Fibroblast of lung (primary cell): ENCODE data around the gene SLC43A3. TPM values are rescaled to one million over a fixed set of nuclear protein-coding genes. Genes with fewer than 3 reads are reported as not detected.

ENCODE experiments used
- DNase-seq, 2 donors: peaks; one replicate each; pipeline versions ENCODE4 v3.0.0 to v3.0.0-alpha.2; 2010; ENCODE audit warnings: low read depth in 2 of 2
- H2AFZ ChIP-seq: 2 replicates; pipeline ENCODE4 v1.5.1; 2012; ENCODE audit warnings: low read length, control low read depth, inconsistent platforms
- H3K27ac ChIP-seq: 2 replicates; pipeline ENCODE4 v1.5.1; 2011; ENCODE audit warnings: low read length, control low read depth; ENCODE audit not compliant: insufficient read depth
- H3K27me3 ChIP-seq: 2 replicates; pipeline ENCODE4 v1.5.1; 2011; ENCODE audit warnings: mild to moderate bottlenecking, low read length; ENCODE audit not compliant: control insufficient read depth, insufficient read depth
- H3K36me3 ChIP-seq: 2 replicates; pipeline ENCODE4 v1.5.1; 2011; ENCODE audit warnings: low read length; ENCODE audit not compliant: control insufficient read depth, insufficient read depth
- H3K4me1 ChIP-seq: 2 replicates; pipeline ENCODE4 v1.5.1; 2011; ENCODE audit warnings: low read length; ENCODE audit not compliant: control insufficient read depth, insufficient read depth; ENCODE audit errors: extremely low read depth
- H3K4me2 ChIP-seq: 2 replicates; pipeline ENCODE4 v1.5.1; 2011; ENCODE audit warnings: low read length, control low read depth; ENCODE audit not compliant: insufficient read depth; ENCODE audit errors: extremely low read depth
- H3K4me3 ChIP-seq, 4 experiments: fragments of 200-600 bp in 1 of 4; sonication (generic) in 1 of 4; replicated peaks in 1 of 4; 2 replicates each; pipeline ENCODE4 v1.5.1; 2011 to 2016; ENCODE audit warnings: low read length in 4 of 4, low read depth in 3 of 4, mild to moderate bottlenecking in 3 of 4, control low read depth in 2 of 4, inconsistent platforms in 1 of 4, mixed read lengths in 1 of 4; ENCODE audit not compliant: insufficient read depth in 1 of 4; ENCODE audit errors: control extremely low read depth in 1 of 4
- H3K79me2 ChIP-seq: 2 replicates; pipeline ENCODE4 v1.5.1; 2012; ENCODE audit warnings: mild to moderate bottlenecking, low read length, inconsistent platforms; ENCODE audit not compliant: control insufficient read depth, insufficient read depth
- H3K9ac ChIP-seq: 2 replicates; pipeline ENCODE4 v1.5.1; 2011; ENCODE audit warnings: mild to moderate bottlenecking, low read length, control low read depth; ENCODE audit not compliant: insufficient read depth
- H3K9me3 ChIP-seq: 2 replicates; pipeline ENCODE4 v1.5.1; 2012; ENCODE audit warnings: low read depth, low read length; ENCODE audit not compliant: control insufficient read depth, insufficient read depth
- H4K20me1 ChIP-seq: 2 replicates; pipeline ENCODE4 v1.5.1; 2011; ENCODE audit warnings: low read length; ENCODE audit not compliant: control insufficient read depth, insufficient read depth; ENCODE audit errors: extremely low read depth
- EZH2 ChIP-seq: IDR thresholded peaks from 2 replicates; pipeline ENCODE4 v1.5.1; 2012; ENCODE audit warnings: low read length, control low read depth, mild to moderate bottlenecking; ENCODE audit errors: missing control alignments
- polyA plus RNA-seq, 2 donors: library from polyadenylated mRNA; depleted of rRNA in 1 of 2; stranded (reverse) in 1 of 2; unstranded in 1 of 2; fragments of >200 nt; gene quantifications; 2 replicates each; pipeline ENCODE4 v1.2.1, GENCODE V29; 2011 to 2012; ENCODE audit warnings: missing spikeins in 1 of 2
- total RNA-seq: library from RNA; depleted of rRNA; stranded (reverse); fragments of >200 nt; gene quantifications from 2 replicates; pipeline ENCODE4 v1.2.1, GENCODE V29; 2014
- TF ChIP-seq, protein P1 (sequence below), 2 donors: IDR thresholded peaks in 1 of 2; conservative IDR thresholded peaks in 1 of 2; 1 replicate in 1 of 2; 2 replicates in 1 of 2; pipeline ENCODE4 v1.5.1; 2011 to 2012; ENCODE audit warnings: low read length in 2 of 2, control low read depth in 1 of 2, inconsistent platforms in 1 of 2, low read depth in 1 of 2, mild to moderate bottlenecking in 1 of 2

SLC43A3 gene
- total and polyA plus RNA-seq, 2 donors (not counting 1 experiment from before 2014, with no cell fraction given), result 34.8 to 41.5 TPM

DNA sequence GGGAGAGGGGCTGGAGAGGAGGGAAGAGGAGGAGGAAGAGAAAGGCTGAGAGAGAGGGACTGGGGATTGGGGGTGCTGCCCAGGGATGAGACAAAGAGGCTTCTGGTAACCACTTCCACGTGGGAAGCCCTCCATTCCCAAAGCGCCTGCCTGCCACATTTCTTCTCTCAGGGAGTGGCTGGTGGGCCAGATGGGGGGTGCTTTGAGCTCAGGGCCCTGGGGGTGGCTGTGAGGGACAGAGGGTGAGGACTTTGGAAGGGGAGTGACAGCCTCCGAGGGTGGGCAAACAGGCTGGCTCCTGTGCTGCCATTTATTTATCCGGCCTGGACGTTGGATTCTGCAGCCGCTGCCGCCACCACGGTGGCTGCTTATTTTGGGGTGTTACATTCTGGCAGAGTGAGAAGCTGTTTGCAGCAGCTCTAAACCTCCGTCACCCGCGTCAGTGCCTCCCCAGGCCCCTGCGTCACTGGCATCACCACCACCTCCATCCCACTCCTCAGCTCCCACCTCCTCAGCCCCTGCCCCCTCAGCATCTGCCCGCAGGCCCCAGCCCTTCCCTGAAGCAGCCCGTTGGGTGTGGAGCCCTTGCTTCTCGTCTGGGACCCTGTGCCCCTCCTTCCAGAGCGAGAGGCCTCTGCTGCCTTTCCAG lies 35.0 kb upstream of the SLC43A3 start:
- no peak overlapping the region for H2AFZ ChIP-seq
- H3K4me3 ChIP-seq, result no peak overlapping the region
- H3K9me3 ChIP-seq, result no peaks in the 10 kb centered on the region
- DNase-seq, result no peak
- no peak overlapping the region for H3K4me2 ChIP-seq
- TF ChIP-seq EZH2, result no peak
- TF ChIP-seq, protein P1, sequence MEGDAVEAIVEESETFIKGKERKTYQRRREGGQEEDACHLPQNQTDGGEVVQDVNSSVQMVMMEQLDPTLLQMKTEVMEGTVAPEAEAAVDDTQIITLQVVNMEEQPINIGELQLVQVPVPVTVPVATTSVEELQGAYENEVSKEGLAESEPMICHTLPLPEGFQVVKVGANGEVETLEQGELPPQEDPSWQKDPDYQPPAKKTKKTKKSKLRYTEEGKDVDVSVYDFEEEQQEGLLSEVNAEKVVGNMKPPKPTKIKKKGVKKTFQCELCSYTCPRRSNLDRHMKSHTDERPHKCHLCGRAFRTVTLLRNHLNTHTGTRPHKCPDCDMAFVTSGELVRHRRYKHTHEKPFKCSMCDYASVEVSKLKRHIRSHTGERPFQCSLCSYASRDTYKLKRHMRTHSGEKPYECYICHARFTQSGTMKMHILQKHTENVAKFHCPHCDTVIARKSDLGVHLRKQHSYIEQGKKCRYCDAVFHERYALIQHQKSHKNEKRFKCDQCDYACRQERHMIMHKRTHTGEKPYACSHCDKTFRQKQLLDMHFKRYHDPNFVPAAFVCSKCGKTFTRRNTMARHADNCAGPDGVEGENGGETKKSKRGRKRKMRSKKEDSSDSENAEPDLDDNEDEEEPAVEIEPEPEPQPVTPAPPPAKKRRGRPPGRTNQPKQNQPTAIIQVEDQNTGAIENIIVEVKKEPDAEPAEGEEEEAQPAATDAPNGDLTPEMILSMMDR (conservative IDR thresholded peaks at IDR 0.05 in 1 of 2, IDR thresholded peaks at IDR 0.05 in 1 of 2; ENCODE audit: low read depth in 1 of 2, low read length in 2 of 2), result no peak
- no peaks in the 10 kb centered on the region for H4K20me1 ChIP-seq
- peaks cover 14% of the 10 kb centered on the region for H3K27me3 ChIP-seq
- no peak overlapping the region for H3K27ac ChIP-seq
- H3K79me2 ChIP-seq, result no peaks in the 10 kb centered on the region
- no peaks in the 10 kb centered on the region for H3K36me3 ChIP-seq
- H3K4me1 ChIP-seq, result no peaks in the 10 kb centered on the region
- no peak overlapping the region for H3K9ac ChIP-seq

- Histone ChIP-seq H3K4me2 (peak overlapping the region; percentile 5), H3K79me2 (no peaks in the 10 kb centered on the region), H3K4me3 (peak overlapping the region in 2 of 4 experiments; percentile 29 to 55), H4K20me1 (no peaks in the 10 kb centered on the region), H3K27ac (no peak overlapping the region), H3K4me1 (no peaks in the 10 kb centered on the region), H3K36me3 (no peaks in the 10 kb centered on the region), H2AFZ (no peak overlapping the region), H3K9ac (peak overlapping the region; percentile 16), H3K27me3 (peaks cover 14% of the 10 kb centered on the region), H3K9me3 (no peaks in the 10 kb centered on the region)
- no peak for DNase-seq
- TF ChIP-seq, protein P1 (conservative IDR thresholded peaks at IDR 0.05 in 1 of 2, IDR thresholded peaks at IDR 0.05 in 1 of 2; ENCODE audit: low read depth in 1 of 2, low read length in 2 of 2), result no peak
- TF ChIP-seq EZH2, result peak; percentile 62
Measured at GRCh38 chr11:57460758-57461749, 34.1 kb upstream of the SLC43A3 start.
